HG03175 (cell line): Measurements from ENCODE around the gene MGMT.

ENCODE experiments used
- ATAC-seq: cut with Tn5 transposase; IDR thresholded peaks from one replicate; pipeline ENCODE4 v1.9.1; 2021; ENCODE audit warnings: mild to moderate bottlenecking, moderate library complexity; ENCODE audit not compliant: unreplicated experiment

MGMT gene

DNA sequence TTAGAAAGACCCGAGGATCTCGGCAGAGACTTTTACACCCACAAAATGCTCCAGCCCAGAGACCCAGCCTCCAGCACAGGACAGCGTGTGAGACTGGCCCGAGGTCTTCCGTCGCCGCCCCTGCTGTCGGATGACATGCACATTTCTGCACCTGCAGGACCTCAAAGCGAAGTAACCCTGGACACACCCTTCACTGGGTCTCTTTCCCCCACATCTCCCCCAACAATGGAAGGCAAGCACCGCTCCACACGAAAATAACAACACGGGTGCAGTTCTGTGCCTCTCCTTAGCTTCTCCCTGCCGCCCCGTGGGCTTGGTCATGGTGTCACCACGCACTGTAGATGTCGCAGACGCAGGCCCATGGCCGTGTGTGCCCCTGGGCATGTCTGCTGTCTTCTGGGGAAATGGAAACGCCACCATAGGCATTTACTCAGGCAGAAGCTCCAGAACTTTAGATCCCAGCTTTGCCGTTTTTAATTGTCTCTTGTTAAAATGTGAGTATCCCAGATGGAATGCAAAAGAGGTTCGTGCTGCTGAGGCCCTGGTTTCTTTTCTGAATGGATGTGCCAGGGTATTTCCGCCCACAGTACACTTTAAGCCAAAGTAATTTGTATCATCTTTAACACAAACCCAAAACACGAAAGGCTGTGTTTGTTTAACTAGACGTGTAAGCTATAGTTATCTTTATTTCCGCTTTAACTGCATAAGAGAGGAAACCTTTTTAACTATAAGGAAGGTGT lies 237.9 kb downstream of the MGMT start:
- no peak for ATAC-seq

DNA sequence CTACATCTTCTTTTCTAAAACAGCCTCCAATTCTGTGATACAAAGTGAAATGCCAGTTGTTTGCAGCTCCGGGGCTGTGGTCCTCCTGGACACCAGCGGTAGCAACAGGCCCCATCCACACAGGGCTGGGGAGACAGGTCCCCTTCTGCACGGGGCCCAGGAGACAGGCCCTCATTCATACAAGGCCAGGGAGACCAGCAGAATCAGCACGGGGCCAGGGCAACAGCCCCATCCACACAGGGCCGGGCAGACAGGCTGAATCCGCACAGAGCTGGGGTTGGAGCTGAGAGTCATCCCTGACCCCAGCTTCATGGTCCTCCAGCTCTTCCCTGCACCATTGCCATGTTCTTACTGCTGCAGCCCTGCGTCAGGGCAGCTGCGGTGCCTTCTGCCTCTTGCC lies 238.6 kb downstream of the MGMT start:
- ATAC-seq = no peak

DNA sequence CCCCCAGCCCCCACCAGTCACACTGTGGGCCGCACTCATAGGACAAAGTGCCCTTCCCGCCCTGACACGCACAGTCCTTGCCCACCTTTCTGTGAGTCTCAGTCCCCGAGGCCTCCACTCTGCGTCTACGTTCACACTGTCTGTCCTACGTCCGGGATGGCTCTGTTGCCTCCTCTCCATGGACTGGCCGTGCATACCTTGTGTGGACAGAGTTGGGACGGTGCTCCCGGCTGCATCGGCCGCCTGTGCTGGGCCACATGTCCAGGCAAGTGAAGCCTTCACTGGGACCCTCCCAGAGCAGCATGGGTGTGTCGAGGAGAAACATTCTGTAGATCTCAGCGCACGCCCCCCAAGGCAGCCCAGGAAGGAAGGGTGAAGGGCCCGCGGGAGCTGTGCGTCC lies 239.0 kb downstream of the MGMT start:
- no peak for ATAC-seq

DNA sequence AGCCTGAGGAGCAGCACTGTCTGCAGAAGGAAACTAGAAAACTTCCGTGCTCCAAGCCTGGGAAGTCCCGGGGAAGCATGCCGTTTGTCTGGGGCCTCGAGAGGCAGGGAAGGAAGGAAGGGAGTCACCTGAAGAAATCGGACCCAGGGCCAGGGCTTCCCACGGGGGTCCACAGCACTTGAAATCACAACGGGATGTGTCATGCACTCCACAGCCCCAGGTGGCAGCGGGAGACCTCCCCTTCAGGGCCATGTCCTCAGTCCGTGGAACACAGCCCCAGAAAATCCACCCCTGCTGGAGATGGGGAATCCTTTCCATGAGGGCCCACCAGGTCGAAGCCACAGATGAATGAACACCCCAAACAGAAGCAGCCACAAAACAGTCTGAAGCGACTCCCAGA lies 239.5 kb downstream of the MGMT start:
- ATAC-seq = no peak

DNA sequence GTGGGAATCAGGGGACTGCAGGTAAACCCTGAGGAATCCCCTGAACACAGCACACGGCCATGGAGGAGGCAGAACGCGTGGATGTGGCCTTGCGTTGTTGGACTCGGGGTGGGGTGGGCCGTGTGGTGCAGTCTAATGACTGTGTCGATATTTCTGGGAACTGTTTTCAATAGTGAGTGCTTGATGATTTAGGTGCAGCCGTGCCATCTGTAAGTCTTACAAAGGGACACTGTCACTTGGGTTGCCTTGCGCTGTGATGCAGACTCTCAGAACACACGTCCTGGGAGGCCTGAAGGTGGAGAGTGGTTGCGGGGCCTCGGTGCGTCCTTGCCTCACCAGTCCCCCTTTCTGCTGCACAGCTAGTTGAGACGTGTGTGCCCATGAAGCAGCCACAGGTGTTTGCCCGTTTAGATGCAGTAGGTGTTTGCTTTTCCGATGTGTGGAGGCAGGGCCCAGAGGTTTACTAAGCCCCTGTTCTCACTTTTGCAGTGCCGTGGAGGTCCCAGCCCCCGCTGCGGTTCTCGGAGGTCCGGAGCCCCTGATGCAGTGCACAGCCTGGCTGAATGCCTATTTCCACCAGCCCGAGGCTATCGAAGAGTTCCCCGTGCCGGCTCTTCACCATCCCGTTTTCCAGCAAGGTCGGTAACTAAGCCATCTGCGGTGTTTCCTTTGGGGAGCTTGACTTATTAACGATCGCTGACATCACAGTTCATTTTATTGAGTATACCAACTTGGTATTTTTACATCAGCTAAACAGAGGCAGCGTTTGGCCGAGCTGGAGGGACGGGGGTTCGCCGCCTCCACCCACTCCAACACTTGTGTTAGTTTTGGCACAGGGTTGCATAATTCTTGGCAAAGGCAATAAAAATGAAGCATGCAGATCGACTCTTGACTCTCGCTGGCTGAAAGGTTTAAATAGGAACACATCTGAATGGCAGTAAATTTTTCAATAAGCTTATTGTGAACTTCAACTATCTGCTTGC lies 240.7 kb downstream of the MGMT start:
- no peak for ATAC-seq

DNA sequence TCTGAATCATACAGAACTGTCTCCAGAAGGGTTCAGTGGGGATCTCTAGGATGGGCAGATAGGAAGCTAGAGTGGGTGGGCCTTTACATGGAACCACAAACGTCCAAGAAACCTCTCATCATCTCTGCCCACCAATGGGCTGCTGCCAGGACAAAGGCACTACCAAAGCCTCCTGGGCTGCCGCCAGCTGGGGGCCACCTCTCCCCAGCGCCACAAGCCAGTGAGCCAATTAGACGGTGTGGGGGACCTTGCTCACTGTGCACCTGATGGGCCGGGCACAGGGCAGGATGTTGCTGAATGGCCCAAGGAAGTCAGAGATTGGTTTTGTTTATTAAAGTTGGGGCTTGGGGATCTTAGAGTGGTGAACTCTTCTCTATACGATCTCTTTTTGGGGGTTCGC lies 242.1 kb downstream of the MGMT start:
- no peak for ATAC-seq

DNA sequence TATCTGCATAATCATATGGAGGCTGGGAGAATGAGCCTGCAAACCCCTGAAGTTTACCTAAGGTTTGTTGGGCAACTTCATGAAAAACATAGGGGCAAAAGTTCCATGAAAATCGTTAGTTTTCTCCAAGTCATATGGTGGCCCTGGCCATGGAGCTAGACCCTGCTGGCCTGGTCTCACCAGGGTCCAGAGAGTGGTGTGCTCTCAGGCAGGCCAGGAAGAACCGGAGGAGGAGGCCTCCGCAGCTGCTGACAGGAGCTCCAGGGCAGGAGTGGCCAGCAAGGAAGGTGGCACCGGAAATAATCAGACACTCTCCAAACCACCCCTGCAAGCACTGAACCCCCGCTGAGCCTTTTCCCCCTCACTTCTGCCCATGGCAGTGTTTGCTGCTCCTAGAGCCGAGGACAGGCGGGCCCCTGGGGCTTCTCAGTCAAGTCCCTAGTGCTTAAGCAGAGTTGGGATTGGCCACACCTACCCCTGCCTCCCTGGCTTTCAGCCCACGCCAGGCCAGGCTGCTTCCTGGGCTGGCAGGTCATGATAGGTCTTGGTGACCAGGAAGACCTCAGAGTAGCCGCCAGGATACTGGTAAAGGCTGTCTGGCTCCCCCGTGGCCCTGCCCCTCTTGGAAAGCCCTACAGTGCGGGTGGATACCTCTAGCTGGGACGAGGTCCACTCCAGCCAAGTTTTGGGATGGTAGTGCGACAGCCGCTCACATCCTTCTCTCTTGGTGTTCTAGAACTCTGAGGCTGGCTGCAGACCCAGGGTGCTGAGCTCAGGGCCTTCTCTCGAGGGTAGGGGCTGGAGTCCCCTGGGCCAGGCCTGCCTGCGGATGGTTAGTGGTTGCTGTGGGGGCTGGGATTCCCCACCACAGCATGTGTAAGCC lies 242.8 kb downstream of the MGMT start:
- ATAC-seq = no peak

DNA sequence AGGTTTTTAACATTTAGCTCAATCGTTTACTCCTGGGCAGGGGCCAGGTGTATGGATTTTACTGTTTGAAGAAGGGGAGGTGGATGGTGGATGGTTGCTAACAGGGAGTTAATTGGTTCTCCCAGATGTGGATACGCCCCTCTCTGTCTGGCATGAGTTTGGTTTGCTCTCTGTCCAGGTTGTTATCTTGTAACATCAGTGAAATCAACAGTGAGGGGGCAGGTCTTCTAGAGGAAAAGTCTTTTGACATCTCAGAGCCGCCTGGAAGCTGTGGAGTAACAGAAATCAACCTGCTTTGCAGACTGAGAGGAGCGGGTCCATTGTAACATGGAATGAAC lies 243.4 kb downstream of the MGMT start:
- no peak for ATAC-seq

DNA sequence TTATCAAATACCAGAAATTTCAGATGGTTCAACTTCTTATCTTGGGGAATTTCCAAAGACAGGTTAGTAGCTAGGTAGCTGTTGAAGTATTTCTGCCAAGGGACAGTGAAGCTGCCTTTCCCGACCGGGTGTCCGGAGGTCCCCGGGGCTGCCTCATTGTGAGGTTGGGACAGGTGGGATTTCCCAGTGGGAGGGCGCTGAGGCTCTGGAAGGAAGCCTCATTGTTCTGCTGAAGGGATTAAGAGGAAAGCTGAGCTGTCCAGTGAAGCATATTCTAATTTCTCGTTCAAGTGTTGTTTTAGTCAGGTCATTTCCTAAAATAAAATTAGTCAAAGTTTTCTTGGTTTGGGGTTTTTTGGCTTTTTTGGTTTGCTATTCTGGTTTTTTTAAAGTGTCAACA lies 244.2 kb downstream of the MGMT start:
- no peak for ATAC-seq

DNA sequence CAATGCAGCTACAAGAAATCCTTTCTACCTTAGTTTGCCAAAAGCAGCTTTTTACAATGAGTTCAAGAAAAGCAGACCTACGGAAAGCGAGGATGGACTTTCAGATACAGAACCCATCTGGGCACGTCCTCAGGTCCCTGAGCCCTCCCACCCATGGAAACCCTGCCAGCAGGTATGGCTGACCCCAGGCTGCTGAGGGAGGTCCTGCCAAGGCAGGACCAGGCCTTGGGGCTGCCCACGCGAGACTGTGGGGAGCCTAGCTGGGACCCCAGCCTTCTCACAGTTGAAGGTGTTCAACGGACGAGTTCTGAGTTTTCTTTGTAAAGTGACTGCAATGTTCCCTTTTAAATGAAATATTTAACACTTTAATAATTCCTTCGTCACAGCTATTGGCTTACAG lies 245.0 kb downstream of the MGMT start:
- ATAC-seq = no peak

DNA sequence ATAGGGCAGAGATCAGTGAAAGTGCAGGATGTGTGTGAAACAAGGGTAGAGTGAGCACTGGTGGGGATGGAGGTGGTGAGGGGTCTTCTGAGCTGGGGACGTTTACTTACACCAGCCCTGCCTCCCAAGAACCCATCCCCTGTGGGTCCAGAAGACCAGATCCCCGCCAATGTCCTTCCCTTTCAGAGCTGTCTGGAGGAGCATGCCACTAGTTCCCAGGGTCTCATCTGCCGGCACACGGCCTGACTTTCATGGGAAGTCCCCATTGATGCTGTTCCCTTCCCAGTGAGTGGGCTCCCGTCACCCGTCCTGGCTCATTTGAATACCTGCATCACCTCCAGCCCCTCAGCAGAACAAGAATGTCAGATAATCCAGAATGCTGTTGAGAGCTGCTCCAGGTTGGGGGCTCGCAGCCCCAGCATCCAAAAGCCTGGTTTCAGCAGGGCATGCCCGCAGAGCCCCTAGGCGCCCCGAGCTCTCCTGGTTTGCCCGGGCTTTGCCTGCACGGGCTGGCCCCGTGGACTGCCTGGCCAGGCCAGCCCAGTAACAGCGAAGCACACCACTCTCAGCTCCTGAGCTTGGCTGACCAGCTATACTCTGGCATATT lies 246.7 kb downstream of the MGMT start:
- ATAC-seq = no peak

DNA sequence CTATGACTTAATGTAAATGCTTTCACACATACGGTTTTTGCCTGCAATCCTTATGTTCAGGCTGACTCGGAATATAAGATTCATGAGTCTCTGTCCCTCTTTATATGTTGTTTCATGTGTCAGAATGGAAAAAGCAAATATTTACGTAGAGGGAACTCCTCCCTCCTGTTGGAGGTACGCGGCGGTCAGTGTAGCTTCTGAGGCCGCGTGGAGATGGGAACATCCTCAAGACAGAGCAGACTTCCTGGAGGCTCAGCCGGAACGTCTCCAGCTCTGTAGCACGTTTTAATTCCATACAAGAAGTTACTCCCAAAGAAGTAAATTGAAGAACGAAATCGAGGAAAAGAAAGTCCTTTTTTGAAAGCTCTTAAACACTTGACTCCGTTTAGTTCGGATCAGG lies 248.8 kb downstream of the MGMT start:
- no peak for ATAC-seq

DNA sequence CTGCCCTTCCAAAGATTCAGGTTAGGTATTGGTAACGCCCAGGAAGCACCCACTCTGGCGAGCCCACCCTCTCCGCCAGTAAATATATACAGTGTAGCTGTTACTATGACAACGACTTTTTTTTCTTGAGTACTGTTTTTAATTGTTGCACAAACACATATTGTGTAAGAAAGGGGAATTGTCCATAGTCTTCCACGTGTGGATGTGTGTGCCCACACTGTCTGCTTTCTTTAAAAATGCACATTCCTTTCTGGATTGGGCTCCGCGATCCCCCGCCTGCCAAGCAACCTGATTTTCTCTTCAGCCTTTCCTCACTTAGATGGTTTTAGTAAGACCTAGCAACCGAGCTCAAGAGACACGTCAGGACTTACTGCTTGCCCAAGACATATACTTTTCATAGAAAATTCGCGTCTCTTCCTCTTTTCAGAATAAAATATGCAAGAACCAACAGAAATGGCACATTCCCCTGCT lies 249.2 kb downstream of the MGMT start:
- ATAC-seq = no peak

DNA sequence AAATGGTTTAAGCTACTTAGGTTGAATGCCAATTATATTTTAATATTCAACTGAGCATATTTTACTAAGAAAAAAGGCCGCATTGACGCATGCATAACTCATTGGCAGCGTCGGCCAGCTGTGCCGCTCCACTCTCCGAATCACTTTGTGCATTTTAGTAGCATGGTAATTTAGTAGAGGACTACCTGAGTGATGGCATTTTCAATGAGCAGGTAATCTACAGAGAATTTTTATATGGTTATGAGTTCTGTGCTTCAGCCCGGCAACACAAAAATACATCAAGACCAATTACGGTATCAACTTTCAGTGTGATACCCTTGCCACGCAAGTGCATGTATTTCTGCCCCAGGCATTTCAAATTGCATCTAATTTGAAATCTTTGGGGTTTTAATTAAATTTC lies 249.8 kb downstream of the MGMT start:
- ATAC-seq = no peak

DNA sequence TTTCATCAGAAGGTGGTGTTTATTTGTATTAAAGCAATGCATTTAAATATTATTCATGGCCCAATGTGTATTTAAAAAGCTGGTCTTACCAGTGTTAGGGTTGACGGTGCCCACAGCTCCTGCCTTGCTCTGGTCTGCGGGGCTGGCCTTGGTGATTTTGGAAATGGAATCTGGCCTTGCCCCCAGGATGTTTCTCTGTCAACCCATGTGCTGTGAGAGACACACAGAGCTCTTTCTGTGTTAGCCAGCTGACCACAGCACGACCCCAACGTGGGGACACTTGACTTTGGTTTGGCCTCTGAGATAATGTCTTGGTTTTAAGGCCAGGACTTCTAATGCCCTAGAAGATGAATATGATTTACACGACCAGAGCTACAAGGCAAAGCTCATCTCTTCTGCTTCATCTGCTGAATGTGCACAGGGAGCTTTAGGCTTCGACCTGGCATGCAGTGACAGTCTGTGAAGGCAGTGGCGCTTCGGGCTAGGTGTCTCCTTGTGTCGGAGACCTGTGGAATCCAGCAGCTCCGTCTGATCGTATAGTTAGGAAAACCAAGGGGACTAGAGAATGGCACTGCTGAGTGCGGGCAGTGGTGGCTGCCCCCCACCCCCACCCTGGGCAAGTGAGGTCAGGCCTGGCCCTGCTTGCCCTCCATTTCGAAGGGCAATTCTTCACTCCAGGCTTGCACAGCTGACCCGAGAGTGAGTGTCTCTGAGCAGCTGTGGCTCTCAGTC lies 250.9 kb downstream of the MGMT start:
- ATAC-seq = no peak

DNA sequence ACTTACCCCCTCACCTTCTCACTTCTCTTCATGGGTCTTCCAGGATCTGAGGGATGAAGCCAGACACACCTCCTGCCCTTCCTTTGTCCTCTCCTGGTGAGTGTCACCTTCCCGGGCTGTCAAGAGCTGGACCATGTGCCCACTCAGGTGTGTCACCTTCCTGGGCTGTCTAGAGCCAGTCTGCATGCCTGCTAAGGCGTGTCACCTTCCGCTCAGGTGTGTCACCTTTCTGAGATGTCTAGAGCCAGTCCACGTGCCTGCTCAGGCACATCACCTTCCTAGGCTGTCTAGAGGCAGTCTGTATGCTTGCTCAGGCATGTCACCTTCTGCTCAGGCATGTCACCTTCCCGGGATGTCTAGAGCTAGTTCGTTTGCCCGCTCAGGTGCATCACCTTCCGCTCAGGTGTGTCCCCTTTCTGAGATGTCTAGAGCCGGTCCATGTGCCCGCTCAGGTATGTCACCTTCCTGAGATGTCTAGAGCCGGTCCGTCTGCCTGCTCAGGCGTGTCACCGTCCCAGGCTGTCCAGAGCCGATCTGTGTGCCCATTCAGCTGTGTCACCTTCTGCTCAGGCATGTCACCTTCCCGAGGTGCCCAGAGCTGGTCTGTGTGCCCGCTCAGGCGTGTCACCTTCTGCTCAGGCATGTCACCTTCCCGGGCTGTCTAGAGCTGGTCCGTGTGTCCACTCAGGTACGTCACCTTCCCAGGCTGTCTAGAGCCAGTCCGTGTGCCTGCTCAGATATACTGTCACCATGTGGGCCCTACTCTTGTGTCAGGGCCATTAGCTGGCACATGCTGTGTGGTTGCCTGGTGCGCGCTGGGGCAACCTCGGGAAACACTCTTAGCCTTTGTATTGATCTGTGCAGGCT lies 251.7 kb downstream of the MGMT start:
- ATAC-seq = no peak

DNA sequence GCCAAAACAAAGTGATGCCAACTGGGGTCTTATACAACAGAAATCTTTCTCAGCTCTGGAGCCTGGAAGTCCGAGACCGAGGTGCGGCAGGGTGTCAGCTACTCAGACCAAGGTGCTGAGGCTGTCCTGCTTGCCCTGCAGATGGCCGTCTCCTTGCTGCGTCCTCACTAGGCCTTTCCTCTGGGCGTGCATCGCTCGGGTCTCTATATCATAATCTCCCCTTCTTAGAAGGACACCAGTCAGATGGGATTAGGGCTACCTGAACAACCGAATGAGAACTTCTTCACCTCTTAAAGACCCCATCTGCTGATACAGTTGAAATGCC lies 252.3 kb downstream of the MGMT start:
- no peak for ATAC-seq

DNA sequence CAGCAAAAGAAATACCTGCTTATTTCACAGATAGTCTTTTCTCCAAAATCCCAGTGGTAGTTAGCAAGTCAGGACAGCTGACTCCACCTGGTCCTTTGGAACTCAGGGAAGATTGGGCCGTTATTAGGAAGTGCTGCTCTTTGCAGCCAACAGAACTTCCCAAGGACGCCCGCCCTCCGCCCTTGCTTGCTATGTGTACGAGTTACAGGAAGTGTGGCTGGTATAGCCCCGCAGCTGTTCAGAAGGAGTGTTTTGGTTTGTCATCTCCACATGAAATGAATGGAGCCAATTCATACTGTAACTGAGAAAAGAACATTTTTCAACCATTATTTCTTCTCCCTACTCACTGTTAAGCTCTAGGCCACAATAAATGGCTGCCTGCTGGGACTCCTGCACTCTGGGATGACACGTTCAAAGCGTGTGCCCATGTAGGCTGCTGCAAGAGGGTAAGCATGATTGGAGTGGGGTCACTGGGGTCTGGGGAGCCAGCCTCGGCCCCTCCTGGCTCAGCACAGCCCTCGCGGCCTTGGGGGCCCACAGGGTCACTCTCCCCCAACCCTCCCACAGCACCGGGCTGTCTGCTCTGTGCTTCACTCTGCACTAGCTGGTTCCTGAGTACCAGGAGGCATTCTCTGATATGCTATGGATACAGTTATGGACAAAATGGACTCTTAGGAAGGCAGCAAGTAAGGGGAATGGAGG lies 253.0 kb downstream of the MGMT start:
- no peak for ATAC-seq

DNA sequence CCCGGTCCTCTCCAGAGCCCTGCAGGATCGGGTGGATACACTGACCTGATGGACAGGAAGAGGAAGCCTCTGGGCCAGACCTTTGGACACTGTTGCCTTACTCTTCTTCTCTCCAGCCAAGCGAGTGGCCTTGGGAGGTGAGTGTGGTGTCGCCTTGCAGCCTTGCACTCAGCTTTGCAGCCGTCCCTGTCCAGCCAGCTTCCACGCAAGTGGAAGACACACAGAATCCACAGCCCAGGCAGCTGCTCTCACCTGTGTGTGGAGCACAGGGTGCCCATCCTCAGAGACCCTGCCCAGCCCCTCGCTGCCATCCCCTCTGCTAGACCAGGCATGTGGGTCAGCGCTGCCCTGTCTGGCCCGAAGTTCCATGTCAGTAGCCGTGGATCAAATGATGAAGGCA lies 258.0 kb downstream of the MGMT start:
- ATAC-seq = no peak
